Left lung (tissue), 10 donors: ENCODE results near the gene NT5DC3. TPM values are rescaled to one million over a fixed set of nuclear protein-coding genes. Genes with fewer than 3 reads are reported as not detected.

Experiments
- ATAC-seq: fragments of 200-7000 bp; cut with Tn5 transposase; one replicate; pipeline ENCODE4 v1.9.1; 2020; ENCODE audit warnings: moderate library complexity
- DNase-seq, 4 donors: peaks; one replicate each; pipeline ENCODE4 v3.0.0-alpha.2; 2013 to 2020
- H3K27ac ChIP-seq, 2 donors: fragments of 200-600 bp; sonication (generic) in 1 of 2; one replicate each; pipeline versions ENCODE4 v1.5.0 to v1.8.0; 2020 to 2021
- H3K27me3 ChIP-seq, 2 donors: fragments of 200-600 bp; sonication (generic) in 1 of 2; one replicate each; pipeline versions ENCODE4 v1.5.0 to v1.8.0; 2020 to 2021
- H3K36me3 ChIP-seq, 2 donors: fragments of 200-600 bp; sonication (generic) in 1 of 2; one replicate each; pipeline versions ENCODE4 v1.5.0 to v1.8.0; 2020 to 2021
- H3K4me1 ChIP-seq, 2 donors: fragments of 200-600 bp; one replicate each; pipeline ENCODE4 v1.8.0; 2021
- H3K4me3 ChIP-seq, 2 donors: fragments of 200-600 bp; sonication (generic) in 1 of 2; one replicate each; pipeline versions ENCODE4 v1.5.0 to v1.8.0; 2020 to 2021; ENCODE audit warnings: mild to moderate bottlenecking in 1 of 2
- H3K9me3 ChIP-seq, 2 donors: fragments of 200-600 bp; sonication (generic) in 1 of 2; one replicate each; pipeline versions ENCODE4 v1.5.0 to v1.8.0; 2020 to 2021
- CTCF ChIP-seq, 2 donors: fragments of 200-600 bp; sonication (generic) in 1 of 2; IDR thresholded peaks; one replicate each; pipeline versions ENCODE4 v1.5.0 to v1.8.0; 2021; ENCODE audit warnings: antibody characterized with exemption in 2 of 2
- intact Hi-C, 2 donors: fragments of 100-400 bp; cut with DNase I; formaldehyde crosslinking; loops; one replicate each; pipeline versions ENCODE4 v1.11.2 to v1.14.2; 2022
- polyA plus RNA-seq, 6 donors: library from polyadenylated mRNA; unstranded; fragments of 120-200 nt; gene quantifications; one replicate each; pipeline ENCODE4 v1.2.1, GENCODE V29; 2013; ENCODE audit not compliant: insufficient read length in 6 of 6
- total RNA-seq, 2 donors: library from RNA; stranded (reverse); fragmentation: NEBNext Ultra II Directional; extraction: Animal tissue kit (Norgen Biotek cat#: 25700); gene quantifications; one replicate each; pipeline ENCODE4 v1.2.1, GENCODE V29; 2021
- donor health status: DM: no; HTN: yes; CAD: no.
- donor health status: DM: no; HTN: no; CAD: no.

The NT5DC3 gene
- total and polyA plus RNA-seq, 8 donors: 5.2 to 8.9 (median 7.5) TPM

DNA sequence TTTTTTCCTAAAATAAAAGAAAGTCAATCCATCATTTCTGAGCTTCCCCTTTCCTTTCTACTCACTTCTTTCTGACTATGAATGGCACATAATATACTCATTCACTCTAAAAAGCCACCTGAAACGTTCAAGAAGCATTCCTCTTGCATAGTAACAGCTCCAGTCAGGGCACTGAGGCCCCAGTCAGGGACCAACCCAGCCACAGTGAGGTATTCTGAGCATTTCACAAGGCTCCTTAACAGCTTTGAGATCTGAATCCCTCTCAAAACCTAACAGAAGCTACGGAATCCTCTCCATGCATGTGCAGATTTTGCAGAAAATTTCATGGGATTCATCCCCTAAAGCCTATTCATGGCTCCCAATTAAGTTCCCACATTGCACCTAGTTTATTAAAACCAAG is 23.2 kb downstream of the NT5DC3 start:
- ATAC-seq (no peak), DNase-seq (no peak)
- Histone ChIP-seq H3K4me3 (no peak overlapping the region), H3K27ac (no peak overlapping the region), H3K4me1 (peaks cover 5% of the 10 kb centered on the region in 2 donors), H3K27me3 (no peaks in the 10 kb centered on the region), H3K36me3 (no peaks in the 10 kb centered on the region), H3K9me3 (peaks cover 0 to 3% of the 10 kb centered on the region in 2 donors)
- TF ChIP-seq CTCF (IDR thresholded peaks at IDR 0.05): no peak
- intact Hi-C loops: no loop called here

DNA sequence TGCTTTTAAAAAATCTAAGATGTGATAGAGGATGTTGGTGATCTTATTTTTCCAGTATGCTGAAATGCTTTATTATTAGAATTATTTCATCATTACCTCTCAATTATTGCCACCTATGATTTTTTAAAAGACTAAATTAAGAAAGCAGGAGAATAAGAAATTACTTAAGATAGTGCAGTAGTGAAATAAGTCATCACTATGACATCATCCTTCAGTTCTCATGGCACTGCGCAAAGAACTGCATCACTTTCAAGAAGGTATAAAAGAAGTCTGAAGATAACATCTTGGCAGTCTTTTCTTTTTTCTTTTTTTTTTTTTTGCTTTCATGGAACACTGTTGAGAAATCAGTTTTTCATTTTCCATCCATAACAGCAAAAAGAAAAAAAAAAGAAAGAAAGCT is 24.4 kb downstream of the NT5DC3 start:
- no peak for ATAC-seq
- TF ChIP-seq CTCF (IDR thresholded peaks at IDR 0.05): no peak
- H3K4me3 ChIP-seq: no peak overlapping the region
- H3K4me1 ChIP-seq: peaks cover 5% of the 10 kb centered on the region in 2 donors
- DNase-seq: no peak
- no peaks in the 10 kb centered on the region for H3K36me3 ChIP-seq
- H3K9me3 ChIP-seq: peaks cover 0 to 3% of the 10 kb centered on the region in 2 donors
- no peaks in the 10 kb centered on the region for H3K27me3 ChIP-seq
- H3K27ac ChIP-seq: no peak overlapping the region
- intact Hi-C loops: no loop called here

- intact Hi-C loops: no loop called here
- Histone ChIP-seq H3K27me3 (no peaks in the 10 kb centered on the region), H3K4me3 (no peak overlapping the region), H3K4me1 (peaks cover 5% of the 10 kb centered on the region in 2 donors), H3K9me3 (no peaks in the 10 kb centered on the region), H3K27ac (no peak overlapping the region), H3K36me3 (no peaks in the 10 kb centered on the region)
- ATAC-seq: no peak
- TF ChIP-seq CTCF (IDR thresholded peaks at IDR 0.05): no peak
- no peak for DNase-seq
Observed at GRCh38 chr12:103814436-103814835, 26.6 kb downstream of the NT5DC3 start.

DNA sequence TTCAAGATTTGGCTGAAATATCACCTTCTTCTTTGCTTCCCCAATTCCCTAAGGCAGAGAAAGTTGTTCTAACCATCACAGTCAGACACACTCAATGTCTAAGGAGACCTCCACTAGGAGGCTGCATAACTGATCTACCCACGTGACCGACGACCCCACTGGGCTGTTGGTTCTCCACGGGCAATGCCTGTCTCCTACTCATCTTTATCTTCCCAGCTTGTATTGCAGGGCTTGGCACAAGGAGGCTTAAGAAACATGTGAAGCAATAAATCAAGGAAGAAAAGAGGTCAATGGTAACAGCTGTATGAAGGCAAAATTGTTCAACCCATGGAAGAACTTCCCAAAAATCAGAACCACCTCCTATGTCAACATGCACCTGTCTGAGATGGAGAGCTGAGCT is 27.1 kb downstream of the NT5DC3 start:
- intact Hi-C loops: no loop called here
- Histone ChIP-seq H3K36me3 (no peaks in the 10 kb centered on the region), H3K4me1 (peaks cover 5% of the 10 kb centered on the region in 2 donors), H3K27me3 (no peaks in the 10 kb centered on the region), H3K4me3 (no peak overlapping the region), H3K9me3 (no peaks in the 10 kb centered on the region), H3K27ac (no peak overlapping the region)
- DNase-seq: no peak
- TF ChIP-seq CTCF (IDR thresholded peaks at IDR 0.05): no peak
- ATAC-seq: no peak

GRCh38 chr12:103813426-103813825 is 27.6 kb downstream of the NT5DC3 start:
- no peak overlapping the region for H3K4me3 ChIP-seq
- no peaks in the 10 kb centered on the region for H3K27me3 ChIP-seq
- H3K36me3 ChIP-seq: no peaks in the 10 kb centered on the region
- no peaks in the 10 kb centered on the region for H3K9me3 ChIP-seq
- DNase-seq: no peak
- intact Hi-C loops: no loop called here
- peaks cover 5% of the 10 kb centered on the region in 2 donors for H3K4me1 ChIP-seq
- no peak overlapping the region for H3K27ac ChIP-seq
- no peak for ATAC-seq
- no peak for TF ChIP-seq CTCF (IDR thresholded peaks at IDR 0.05)
